ENCODE measurements around the gene EMILIN1.

Gene EMILIN1

DNA sequence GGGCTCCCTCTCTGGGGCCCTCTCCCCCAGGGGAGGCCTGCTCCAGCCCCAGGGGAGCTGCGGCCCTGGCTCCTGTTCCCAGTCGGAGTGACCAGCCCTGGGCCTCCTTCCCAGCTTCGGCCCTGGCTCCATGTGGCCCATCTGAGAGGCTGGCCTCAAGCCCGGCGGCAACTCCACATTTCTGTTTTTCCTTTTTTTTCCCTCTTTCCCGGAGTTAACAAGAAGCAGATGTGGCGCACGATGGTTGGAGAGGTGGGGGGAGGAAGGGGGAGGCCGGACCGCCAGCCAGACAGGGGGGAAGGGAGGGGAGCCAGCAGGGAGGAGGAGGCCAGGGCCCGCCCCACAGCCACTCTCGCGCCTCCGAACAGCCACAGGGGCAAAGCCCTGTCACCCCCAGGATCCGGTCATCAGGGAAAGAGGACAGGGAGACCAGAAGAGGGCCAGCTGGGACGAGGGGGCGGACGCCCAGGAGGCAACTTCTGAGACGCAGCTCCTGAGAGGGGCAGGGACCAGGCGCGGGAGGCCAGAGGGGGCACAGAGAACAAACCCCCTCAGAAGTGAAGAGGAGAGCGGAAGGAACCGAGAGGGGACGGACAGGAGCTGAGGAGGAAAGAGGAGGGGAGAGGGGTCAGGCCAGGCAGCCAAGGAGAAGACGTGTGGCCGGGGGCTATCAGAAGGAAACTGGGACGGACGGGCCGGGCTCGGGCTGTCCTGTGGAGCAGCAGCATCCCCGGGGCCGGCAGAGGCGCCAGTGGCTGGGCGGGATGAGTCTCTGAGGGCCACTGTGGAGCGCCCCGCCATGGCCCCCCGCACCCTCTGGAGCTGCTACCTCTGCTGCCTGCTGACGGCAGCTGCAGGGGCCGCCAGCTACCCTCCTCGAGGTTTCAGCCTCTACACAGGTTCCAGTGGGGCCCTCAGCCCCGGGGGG is at the start of gene EMILIN1:
EMILIN1 (plus strand) TSS at position 349 of the 928 bp plus-strand sequence; CDS start at position 800, 451 bp downstream.
- peak; percentile 96 for DNase-seq

DNA sequence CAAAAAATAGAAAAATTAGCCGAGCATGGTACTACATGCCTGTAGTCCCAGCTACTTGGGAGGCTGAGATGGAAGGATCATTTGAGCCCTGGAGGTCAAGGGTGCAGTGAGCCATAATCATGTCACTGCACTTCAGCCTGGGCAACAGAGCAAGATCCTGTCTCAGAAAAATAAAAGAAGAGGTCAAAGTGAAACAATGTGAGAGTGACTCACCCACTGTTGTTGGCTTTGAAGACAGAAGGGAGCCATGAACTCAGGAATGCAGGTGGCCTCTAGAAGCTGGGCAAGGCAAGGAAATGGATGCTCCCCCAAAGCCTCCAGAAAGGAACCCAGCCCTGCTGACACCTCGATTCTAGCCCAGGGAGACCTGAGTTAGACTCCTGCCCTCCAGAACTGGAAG is 49.4 kb upstream of the EMILIN1 start:
- DNase-seq: no peak

DNA sequence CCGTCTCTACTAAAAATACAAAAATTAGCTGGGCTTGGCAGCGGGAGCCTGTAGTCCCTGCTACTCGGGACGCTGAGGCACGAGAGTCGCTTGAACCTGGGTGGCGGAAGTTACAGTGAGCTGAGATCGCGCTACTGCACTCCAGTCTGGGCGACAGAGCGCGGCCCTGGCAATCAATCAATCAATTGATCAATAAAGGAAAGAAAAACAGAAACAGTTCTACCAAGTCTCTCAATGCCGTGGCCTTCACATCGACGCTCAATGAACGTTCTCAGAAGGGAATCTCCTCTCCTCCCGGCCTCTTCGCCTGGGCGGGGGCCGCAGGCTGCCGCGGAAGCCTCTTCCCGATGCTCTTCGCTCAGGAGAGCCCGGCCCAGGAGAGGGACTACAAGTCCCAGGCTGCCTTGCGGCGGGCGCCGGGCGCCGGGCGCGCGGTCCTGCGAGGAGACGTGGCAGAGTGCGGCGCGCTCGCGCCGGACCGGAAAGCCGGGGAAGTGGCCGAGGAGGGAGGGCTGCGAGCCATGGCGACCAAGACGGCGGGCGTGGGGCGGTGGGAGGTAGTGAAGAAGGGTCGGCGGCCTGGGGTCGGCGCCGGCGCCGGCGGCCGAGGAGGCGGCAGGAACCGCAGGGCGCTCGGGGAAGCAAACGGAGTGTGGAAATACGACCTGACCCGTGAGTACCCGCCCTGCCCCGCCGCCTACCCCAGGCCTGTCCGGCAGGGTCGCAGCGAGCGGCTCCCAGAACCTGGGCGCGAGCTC is 45.7 kb upstream of the EMILIN1 start, which contains the start of gene TMEM214:
TMEM214 (plus strand) TSS at position 471 of the 758 bp plus-strand sequence; CDS start at position 522, 51 bp downstream.
- DNase-seq: peak; percentile 93

DNA sequence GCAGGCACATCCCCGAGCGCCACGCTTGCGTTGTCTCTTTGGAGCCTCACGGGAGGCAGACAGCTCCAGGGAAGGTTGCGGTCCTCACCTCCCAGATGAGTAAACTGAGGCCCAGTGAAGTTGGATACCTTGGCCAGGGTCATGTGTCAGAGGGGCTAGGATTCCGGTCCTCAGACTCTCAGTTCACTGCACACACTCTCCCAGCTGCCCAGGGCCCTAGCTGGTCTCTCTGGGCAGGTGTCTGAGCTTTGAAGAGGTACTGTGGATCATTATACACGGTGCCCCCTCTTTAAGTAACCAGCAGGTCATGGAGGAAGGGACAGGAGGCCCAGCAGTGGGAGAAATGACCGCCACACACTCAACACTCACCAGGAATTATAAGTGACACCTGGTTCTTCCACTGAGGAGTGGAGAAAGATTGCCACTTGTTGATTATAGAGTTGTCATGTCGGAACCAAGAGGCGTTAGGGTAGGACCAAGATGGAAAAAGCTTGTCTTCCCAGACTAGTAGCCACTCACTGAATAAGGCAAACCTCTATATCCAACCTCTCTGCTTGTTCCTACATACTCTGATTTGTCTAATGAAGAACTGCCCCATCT is 45.1 kb upstream of the EMILIN1 start:
- DNase-seq: no peak

DNA sequence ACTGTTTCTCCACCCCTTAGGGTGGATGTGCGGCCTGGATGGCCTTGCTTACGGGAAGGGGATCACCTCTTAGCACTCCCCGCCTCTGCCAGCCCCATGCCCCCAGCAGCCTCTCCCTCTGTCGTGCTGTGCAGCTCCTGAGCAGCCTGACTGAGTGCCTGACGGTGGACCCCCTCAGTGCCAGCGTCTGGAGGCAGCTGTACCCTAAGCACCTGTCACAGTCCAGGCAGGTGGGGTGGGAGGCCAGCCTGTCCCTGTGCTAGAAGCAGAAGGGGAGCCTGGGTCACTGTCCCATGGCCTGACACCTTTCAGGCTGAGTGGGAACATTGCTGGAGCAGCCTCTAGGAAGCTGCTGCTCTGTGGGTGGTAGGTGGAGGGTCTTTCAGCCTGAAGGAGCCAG is 40.4 kb upstream of the EMILIN1 start:
- no peak for DNase-seq

DNA sequence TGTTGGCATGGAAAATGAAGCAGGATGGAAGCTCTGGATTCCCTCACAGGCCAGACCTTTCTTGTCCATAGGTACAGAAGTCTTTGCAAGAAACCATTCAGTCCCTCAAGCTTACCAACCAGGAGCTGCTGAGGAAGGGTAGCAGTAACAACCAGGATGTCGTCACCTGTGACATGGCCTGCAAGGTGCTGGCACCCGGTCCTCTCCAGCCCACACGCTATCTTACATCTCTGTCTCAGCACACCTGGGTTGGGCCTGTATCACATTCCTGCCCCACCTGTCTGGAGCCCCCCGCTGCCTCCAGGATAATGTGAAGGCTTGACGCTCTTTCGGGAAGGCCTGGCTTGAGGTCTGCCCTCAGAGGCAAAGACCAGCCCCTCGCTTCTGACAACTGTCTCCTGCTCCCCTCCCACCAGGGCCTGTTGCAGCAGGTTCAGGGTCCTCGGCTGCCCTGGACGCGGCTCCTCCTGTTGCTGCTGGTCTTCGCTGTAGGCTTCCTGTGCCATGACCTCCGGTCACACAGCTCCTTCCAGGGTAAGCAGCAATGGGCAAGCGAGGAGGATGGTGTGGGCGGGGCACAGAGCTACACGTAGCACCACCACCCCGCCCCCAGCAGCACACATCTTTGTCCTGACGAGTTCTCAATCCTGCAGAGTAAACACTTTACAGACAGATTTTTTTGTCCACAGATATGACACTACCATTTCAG is 39.6 kb upstream of the EMILIN1 start:
- DNase-seq: no peak

DNA sequence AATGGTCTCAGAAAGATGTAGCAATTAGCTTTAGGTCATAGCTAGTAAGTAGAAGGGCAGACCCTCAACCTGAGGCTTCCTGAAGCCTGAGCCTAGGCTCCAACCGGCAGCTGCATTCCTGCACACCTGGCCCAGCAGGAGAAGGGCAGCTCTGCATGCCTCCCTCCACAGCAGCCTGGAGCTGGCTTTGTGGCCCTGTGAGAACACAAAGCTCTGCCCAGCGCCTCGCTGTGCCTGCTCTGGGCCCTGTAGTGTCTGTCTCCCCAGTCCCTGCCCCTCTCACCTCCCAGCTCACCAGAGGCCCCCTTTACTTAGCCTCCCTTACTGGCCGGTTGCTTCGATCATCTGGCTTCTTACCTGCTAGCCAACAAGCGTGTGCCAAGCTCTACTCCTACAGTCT is 39.0 kb upstream of the EMILIN1 start:
- DNase-seq: no peak

DNA sequence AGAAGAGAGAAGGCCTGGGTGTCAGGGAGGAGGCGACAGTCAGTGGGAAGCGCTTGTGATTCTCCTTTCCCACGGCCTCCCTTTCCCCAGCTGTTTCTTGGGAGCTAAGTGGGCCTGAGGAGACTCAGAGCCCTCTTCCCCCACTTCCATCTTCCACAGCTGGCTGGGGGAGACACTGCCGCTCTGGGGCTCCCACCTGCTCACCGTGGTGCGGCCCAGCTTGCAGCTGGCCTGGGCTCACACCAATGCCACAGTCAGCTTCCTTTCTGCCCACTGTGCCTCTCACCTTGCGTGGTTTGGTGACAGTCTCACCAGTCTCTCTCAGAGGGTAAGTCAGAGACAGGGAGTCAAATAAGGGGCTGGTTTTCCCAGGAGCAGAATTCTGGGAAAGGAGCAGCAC is 38.5 kb upstream of the EMILIN1 start:
- DNase-seq: no peak

DNA sequence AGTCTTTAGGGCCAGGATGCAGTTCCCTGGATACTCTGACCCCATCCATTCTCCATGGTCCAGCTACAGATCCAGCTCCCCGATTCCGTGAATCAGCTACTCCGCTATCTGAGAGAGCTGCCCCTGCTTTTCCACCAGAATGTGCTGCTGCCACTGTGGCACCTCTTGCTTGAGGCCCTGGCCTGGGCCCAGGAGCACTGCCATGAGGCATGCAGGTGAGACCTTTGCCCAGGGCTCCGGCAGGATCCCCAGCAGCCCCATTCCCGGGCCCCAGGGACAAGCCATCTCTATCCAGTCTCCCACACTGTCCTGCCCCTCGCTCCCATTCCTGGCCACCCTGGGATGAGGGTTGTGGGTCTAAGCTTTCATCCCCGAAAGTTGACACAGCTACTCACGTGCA is 38.1 kb upstream of the EMILIN1 start:
- DNase-seq: no peak

DNA sequence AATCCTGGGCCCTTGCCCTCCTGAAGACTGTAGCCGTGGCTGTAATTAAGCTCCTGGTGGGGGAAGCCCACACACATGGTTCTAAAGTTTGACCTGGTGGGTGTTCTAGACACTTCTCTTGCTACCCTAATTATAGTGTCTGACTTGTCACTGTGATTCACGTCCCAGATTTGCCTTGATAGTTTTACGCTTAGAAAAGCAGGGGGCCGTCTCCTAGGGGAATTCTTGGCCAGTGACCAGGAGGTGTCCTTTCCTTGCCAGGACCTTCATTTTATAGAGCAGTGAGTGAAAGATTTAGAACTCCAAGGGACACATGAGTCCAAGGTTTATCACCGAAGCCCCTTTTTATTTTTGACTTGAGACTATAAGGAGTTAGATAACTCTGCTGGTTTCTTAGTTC is 36.7 kb upstream of the EMILIN1 start:
- no peak for DNase-seq

DNA sequence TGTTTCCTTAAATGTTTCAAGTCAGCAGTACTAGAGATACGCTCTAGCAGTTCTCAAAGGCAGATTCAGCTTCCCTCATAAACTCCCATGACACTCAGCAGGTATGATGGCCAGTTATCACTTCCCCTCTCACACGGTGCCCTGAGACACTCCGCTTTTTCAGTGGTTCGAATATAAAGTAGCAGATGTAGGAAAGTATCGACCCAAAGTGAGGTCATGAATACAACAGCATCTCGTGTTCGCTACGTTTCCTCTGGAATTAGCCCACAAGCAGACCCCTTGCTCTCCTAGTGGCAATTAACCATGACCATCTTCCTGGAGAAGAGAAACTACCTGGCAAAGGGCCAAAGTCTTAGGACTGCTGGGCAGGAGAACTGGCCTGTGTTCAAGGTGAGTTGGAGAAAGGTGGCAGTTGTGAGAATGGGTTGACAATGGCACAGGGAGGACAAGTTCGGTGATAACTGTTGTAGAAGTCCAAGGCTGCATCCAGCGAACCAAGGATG is 36.2 kb upstream of the EMILIN1 start:
- DNase-seq: no peak

DNA sequence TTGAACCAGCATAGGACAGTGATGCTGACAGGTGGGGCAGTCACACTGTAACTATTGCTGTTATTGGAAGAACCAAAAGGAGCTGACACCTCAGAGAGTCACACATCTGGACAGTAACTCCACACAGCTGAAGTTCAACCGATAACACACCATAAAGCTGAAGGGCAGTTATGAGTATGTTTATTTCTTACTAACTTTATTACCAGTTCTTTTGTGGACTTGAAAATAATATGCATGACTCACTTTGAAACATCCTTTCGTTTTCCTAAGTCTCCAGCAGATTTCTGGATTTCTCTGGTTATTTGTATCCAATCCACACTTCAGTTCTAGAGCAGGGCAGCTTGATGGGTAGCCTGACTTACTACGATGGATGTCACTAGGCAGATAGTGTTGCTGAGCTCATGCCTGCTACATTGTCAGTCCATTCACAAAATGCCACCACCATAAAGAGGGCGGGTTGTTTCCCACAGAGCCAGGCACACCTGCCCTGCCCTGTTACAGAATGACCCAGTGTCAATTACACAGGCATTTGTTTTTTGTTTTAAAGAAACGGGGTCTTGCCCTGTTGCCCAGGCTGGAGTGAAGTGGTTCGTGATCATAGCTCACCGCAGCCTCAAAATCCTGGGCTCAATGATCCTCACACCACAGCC is 35.3 kb upstream of the EMILIN1 start:
- DNase-seq: no peak

DNA sequence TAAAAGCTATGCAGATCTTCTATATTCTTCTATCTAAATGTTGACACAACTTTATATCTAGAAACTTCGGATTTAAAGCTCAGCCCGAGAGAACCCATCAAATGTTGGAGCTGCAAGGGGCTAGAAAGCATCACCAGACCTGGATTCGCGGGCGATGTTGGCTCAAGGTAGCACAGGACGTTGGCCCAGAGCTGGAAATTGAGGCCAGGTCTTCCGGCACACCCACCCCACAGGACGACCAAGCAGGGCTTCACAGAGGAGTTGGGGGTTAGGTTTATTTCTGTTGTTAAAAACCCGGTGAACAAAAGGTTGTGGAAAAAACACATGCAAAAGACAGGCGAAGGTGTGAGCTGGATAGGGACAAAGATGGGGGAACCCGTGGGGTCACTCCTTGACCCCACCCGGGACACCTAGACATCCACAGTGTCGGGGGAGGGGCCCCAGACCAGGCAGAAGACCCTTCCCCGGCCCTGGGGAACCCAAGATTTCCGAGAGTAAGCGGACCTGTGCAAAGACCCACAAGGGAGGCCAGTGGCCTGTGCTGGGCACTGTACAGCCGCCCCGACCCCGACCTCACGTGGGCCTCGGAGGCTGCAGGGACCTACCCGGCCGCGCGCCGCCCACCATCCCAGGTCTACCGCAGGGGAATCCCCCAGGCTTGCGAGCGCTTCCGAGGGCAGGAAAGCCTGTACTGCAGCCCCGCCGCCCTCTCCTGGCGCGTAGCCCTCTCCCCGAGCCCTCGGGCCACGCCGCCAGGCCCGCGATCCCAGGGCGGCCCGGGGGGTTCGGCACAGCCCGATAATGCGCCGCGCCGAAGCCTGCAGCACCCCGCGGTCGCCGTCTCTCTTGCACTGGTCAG is 28.8 kb upstream of the EMILIN1 start:
- peak; percentile 62 for DNase-seq

DNA sequence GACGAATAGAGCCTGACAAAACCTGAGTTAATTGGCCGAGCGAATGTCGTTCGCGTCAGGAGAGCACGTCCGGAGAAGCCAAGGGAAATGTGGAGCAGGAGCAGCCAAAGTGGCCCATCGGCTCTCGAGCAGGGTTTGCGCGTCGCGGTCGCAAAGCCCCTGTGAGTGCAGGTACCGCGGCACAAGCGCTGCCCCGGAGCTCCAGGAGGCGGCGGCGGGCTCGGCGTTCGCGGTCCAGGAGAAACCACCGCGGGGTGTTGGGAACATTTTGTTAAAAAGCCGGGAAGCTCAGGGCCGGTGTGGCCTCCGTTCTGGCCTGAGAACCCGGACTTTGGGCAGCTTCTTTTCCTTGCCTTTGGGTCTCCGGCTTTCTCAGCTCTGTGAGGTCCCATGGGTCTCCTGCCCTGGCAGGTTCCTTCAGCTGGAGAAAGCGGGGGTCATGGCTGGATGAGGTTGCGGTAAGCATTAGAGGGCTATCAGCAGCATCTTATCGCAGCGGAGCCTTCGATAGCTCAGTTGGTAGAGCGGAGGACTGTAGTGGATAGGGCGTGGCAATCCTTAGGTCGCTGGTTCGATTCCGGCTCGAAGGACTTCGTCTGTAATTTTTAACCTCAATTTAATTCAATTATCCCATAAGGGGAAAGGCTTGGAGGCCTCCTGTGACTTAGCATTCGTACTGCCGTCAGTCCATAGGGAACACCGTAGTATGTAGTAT is 28.0 kb upstream of the EMILIN1 start:
- peak; percentile 97 for DNase-seq

DNA sequence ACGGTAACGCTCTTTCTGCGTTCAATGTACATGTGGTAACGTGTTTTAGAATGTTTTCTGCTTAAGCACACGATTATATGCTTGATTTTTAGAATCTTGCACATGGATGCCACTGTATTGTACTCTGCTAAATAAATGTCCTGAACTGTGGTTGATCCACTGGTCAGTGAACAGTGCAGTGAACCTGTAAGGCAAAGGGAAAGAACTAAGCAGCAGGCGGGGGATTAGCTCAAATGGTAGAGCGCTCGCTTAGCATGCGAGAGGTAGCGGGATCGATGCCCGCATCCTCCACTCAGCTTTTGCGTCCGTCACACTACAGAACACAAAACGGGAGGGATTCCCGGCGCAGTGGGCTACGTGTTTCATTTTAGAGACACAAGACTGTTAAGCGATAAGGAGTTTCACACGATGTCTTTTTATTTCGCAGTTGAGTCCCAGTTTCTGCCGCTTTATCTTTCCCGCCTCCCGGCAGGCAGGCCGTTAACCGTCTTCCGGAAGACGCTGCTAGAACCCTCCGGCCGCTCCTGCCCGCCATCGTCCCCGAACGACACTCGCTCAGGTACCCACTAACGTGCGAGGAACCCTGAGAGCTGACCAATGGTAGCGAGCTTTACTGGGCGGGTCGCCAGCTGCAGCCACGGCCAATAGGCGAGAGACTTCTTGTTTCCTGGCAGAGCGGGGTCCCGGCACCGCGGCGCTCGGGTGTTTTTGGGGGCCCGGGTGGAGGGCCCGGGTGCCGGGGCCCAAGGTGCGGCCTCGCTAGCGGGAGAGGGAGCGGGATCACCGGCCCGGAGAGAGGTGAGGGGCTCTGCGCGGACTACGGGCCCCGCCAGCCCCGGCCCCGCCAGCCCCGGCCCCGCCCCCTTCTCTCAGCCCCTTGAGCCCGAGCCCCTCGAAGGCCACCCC is 27.2 kb upstream of the EMILIN1 start, which contains the start of gene AGBL5:
AGBL5 (plus strand) TSS at position 673 of the 906 bp plus-strand sequence. CDS start 1,291 bp downstream, outside the sequence.
- DNase-seq: peak; percentile 97

DNA sequence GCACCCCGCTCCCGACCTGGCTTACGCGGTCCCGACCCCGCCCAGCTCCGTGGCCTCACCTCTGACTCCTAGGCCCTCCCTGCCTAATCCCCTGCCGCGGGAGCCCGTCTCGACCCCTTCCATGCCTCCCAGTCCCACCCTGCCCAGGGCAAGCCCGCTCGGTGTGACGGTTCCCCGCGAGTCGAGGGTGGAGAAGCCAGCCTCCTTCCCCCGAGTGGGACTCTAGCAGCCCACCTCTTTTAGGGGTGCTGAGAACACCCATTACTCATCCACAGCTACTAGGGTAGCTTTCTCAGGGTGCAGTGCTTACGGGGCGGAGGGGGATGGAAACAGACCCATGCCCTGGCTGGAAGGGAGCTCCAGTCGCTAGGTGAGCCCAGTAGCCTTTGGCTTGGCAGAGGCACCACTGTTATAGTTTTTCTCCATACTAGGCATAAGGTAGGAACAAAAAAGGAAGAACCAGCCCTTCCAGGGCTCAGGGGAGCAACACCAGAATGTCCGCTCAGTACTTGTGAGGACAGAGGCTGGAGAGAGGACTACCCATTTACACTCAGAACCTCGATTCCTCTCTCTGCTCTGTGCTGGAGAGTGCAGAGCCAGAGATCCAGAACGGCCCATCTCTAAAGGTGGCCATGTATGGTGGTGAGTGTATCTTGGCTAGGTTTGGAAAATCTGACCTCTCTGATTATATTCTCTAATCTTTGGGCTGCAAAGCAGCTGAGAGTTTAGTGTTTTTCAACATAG is 26.3 kb upstream of the EMILIN1 start:
- DNase-seq: no peak

DNA sequence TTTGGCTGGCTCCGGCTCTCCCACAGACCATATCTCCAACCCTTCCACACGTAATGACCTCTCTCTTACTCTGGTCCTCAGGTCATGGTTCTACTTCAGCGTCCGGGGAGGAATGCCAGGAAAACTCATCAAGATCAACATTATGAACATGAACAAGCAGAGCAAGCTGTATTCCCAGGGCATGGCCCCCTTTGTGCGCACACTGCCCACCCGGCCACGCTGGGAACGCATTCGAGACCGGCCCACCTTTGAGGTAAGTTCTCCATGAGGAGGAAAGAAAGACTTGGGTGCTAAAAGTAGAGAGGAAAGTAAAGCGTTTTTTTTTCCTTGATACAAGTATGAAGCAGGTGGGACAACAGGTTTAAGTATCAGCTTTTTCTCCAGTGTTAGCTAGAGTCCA is 25.1 kb upstream of the EMILIN1 start:
- DNase-seq: no peak

DNA sequence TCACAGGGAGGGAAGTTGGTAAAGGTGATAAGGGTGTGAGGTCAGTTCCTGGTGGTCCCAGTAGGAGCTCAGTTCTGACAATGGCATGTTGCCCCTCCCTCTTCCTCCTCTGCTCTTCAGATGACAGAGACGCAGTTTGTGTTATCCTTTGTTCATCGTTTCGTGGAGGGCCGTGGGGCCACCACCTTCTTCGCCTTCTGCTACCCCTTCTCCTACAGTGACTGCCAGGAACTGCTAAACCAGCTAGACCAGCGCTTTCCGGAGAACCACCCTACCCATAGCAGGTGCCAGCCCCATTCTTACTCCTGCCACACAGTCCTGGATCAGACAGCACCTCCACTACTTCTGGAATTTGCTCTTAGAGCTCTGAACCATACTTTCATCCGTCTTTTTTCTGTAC is 24.6 kb upstream of the EMILIN1 start:
- DNase-seq: no peak

All from femur (tissue), 1 donor.